ENCODE results near the gene SLC25A29. TPM values are rescaled to one million over a fixed set of nuclear protein-coding genes. Genes with fewer than 3 reads are reported as not detected.
"Not testable (repeated sequence)": the region's sequence is repeated elsewhere in the genome, so short reads cannot be mapped to it uniquely, and the experiment has no call there.

The SLC25A29 gene
- total RNA-seq, 1 donor from 2014 or later = 27.7 TPM

DNA sequence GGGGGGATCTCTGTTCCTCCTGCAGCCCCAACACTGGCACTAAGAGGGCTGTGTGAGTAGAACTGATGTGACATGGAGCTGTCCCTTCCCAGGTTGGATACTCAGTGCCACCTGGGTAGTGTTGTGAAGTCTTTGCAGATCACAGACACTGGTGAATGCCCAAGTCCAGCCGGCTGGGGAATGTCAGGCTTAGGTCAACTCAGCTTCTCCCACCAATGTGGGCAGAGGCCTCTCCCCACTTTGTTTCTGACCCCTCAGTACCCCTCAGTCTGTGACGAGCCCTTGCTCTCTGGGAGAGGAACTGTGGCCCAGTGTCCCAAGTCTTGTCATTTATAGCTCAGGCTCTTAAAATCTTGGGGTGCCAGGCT, 11.3 kb downstream of the SLC25A29 start:
- intact Hi-C loops (cut with micrococcal nuclease) = no loop called here

DNA sequence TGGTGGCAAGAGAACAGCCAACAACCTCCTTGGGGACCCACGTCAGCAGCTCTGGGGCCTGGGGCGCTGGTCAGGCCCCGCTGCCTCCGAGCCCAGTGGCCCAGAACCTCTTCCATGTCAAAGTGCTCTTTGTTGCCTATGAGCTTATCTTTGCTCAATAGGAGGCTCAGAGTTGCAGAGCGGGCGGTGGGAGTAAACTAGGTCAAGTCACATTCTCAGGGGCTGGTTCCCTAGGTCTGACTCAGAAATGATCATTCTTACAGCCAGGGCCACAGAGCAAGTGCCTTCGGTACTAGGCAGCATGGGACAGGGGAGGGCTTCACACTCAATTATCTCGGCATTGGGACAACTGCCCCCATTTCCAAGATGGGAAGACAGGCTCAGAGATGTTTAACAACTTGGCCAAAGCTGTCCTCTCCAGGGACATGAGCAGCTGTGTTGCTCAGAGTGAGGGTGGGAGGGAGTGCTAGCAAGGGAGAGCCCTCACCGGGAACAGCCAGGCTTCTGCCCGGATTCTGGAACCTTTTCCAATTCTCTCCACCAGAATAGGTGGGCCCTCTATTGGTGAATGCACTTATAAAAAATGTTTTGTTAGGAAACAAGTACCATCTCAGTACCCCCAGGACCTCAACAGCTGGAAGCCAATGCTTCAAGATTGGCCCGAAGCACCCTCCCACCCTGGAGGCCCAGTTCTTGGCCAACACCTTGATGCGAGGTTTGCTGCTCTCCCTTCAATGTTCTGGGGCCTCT, 11.9 kb downstream of the SLC25A29 start:
- intact Hi-C loops (cut with micrococcal nuclease) = no loop called here

DNA sequence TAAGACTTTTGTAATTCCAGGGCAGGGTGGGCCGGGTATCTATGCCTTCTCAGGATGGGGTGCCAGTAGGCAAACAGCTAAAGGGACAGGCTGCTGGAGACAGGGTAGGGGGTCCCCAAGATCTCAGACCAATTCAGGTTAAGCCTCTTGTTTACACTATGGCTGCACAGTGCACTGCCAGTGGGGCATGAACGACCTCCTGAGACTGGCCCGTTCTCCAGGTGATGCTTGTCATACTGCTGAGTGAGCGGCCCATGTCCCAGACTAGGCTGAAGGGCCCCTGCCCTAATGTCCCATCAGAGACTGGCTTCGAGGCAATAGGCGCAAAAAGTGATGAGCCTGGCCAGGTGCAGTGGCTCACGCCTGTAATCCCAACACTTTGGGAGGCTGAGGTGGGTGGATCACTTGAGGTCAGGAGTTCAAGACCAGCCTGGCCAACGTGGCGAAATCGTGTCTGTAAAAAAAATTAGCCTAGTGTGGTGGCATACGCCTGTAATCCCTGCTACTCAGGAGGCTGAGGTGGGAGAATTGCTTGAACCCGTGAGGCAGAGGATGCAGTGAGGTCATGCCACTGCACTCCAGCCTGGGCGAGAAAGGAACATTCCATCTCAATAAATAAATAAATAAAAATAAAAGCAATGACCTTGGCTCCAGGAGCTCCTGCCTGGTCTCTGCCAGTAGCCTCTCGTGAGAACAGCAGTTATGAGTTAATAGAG, 12.6 kb downstream of the SLC25A29 start:
- intact Hi-C loops (cut with micrococcal nuclease) = no loop called here

DNA sequence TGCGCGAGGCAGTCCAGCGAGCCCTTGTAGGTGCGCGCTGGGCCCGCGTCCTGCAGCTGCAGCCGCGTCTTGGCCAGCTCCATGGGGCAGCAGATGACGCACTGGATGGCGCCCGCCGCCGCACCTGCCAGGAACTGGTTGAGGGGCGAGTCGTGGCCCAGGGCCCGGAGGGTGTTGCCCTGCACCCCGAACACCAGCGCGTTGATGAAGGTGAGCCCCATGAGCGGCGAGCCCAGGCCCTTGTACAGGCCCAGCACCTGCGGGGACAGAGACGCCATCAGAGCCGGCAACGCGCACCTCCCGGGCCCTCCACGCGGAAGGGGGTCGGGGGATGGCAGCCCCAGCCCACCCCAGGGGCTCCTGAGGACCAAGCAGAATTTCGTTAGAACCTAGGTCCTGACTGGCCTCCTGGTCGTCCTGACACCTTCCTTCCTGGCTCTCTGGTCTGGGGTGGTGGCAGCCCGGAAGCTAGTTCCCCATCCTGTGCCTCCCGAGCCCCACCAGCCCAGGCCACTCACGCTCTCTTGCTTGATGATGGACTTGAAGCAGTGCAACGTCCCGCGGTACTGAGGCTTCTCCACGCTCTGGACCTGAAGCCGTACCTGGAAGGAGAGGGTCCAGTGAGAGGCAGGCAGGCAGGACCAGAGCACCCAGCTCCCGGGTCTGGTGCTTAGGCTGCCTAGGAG, 13.3 kb downstream of the SLC25A29 start:
- intact Hi-C loops (cut with micrococcal nuclease) = no loop called here

DNA sequence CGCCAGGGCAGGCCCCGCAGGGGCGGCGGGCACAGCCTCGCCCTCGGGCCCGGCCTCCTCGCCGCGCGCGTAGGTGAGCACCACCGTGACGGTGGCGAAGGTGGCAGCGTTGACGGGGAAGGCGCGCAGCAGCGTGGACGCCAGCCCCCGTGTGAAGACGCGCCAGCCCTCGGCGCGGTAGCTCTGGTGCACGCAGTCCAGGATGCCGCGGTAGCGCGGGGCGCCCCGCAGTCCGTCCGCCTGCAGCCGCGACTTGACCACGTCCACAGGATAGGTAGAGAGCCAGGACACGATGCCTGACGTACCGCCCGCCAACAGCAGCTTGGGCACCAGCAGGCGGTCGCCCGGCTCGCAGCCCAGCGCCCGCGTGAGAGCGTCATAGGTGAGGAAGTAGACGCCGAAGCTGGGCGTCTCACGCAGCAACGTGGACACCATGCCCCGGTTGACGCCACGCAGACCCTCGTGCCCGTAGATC, 13.9 kb downstream of the SLC25A29 start:
- intact Hi-C loops (cut with micrococcal nuclease) = no loop called here

DNA sequence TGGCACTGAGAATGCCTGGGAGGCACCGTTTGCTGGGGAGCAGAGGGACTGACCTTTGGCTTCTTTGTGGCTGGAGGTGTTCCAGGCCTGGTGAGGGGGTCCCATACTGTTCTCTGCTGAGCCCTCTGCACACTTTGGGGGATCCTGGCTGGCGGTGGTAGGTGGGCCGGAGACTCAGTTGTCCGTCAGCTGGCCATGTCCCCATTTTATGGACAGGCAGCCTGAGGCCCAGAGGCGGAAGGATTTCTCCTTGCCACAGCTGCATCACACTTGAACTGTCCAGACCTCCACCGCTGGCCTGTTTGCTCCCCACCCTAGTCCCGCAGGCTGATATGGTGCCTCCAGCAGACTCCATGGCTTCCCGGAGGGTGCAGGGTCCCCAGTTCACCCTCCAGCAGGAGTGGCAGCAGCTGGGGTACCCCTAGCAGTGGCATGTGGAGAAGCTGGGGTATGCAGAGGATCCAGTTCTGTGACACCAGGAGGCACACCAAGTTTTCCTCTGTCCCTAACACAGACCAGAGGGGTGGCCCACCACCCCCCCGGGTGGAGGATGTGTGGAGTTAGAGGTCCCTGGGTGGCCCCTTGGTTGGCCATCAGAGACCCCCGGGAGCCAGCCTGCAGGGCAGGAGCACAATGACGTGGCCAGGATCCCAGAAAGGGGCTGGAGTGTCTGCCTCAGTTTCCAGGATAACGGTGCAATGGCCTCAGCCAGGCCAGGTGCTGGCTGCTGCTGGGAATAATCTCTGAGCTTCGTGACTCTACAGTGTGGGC, 14.8 kb downstream of the SLC25A29 start:
- intact Hi-C loops (cut with micrococcal nuclease) = no loop called here

DNA sequence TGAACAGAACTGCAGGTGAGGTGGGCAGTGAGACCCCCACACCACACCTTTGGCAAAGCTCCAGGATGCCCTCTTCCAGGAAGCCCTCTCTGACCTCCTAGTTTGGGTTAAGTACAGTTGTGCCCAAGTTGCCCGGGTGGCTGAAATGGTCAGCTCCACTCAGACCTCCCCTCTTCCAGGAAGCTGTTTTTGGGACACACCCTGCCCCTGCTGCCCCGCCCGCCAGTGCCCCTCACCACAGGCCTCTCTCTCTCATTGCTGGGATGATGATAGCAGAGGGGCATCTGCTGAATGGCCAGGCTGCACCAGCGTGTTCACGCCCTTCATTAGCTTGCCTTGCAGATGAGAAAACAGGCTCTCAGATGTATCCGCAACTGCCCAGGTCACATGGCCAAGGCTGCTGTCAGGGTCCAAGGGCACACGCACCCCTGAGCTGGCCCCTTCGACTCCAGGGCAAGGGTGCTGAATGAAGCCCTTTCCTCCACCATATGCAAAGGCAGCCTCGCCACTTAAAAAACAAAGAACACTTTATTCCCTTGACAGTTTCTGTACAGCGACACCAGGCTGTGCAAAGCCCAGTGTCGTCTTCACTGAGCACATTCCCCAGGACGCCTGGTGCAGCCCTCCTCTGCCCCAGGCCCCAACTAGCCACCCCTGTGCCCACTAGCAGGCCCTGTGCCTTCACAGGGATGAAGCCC, 15.5 kb downstream of the SLC25A29 start:
- intact Hi-C loops (cut with micrococcal nuclease) = no loop called here

DNA sequence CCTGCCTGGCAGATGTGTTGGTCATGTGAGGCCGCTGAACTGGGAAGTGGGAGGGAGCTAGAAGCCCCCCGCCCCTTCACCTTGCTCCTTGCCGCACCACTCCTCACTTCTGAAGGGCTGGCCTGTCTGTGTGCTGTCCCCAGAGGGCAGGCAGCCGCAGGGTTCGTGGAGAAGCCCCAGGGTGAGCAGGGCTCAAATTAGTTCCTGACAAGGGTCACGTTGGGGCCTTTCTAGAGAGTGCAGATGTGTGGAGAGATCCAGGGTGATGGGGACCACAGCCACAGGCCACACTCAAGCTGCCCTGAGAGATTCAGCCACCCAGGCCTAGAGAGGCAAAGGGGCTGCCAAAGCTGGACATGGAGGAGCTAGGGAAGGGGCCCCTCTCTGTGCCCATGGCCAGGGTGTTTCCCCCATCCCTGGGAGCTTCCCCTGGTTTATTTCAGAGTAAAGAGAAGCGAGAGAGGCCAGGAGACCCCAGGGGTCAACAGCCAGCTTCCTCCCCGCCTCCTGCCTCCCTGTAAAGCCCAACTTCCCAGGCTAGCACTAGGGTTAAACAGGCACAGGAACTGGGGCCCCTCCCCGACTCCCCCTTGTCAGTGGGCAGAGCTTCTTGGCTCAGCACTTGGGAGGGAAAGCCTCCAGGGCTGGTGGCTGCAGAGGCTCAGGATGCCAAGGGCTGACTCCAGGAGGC, 16.2 kb downstream of the SLC25A29 start:
- intact Hi-C loops (cut with micrococcal nuclease) = no loop called here

DNA sequence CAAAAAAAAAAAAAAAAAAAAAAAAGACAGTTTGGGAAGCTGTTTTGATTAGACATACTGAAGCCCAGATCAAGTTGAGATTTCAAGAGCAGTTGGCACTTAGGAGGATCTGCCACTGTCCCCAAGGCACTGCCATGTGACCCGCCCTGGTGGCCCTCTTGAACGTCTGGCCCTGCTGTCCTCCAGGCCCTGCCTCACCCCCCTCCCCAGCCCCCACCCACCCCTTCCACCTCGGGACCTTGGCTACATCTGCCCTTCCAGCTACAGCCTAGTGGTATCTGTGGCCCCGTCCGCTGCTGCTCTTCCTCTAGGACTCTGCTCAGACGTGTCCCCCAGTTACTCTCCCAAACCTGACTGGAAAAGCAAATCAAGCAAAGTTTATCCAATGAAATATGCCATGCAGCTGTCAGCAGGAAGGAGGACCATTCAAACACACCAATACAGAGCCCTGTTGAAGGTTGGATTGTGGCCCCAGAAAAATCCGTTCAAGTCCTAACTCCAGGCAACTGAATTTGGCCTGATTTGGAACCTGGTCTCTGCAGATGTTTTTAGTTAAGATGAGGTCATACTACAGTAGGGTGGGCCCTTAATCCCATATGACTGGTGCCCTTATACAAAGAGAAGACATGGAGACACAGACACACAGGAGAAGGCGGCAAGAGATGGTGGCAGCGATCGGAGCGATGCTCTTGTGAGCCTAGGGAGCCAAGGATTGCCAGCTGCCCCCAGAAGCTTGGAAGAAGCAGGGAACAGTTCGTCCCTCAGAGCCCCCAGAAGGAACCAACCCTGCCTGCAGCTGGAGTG, 17.7 kb downstream of the SLC25A29 start:
- intact Hi-C loops (cut with micrococcal nuclease) = no loop called here

DNA sequence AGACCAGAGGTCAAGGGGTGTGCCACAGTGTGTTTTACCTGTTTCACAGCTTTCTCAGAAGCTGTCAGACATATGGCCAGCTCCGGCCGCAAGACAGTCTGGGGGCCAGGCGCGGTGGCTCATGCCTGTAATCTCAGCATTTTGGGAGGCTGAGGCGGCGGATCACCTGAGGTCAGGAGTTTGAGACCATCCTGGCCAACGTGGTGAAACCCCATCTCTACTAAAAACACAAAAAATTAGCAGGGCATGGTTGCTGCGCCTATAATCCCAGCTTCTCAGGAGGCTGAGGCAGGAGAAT, 18.3 kb downstream of the SLC25A29 start:
- intact Hi-C loops (cut with micrococcal nuclease) = not testable (repeated sequence)

DNA sequence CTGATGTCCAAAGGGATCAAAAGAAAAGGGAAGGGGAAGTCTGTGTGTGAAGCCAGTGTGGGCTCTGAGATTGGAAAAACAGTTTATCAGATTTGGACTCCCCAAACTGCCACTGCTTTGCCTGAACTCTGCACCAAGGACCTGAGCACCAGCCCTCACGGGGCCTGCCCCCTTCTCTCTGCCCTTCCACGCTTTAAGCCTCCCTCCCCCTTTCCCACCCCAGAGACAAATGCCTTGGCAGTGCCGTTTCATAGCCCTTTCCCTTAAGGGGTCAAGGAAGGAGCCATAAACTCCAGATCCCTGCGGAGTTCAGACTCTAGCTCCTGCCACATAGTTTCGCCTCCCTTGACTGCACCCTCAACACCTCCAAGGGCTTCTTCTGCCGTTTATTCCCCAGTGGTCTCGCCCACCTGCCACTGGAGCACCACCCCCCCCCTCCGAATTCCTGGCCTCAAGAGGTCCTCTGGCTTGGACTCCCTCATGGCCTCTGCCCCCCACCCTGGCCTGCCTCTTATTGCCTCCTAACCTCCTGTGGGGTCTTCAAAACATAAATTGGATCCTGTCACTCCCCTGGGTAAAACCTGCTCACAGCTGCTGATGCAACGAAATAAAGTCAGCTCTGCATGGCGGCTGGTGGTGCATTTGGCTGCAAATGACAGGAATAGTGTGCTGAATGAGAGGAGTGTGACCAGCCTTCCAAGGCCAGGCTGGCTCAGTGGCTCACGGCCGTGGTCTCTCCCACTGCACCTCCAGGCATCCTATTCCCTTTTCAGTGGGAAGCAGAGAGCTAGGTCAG, 18.8 kb downstream of the SLC25A29 start:
- intact Hi-C loops (cut with micrococcal nuclease) = no loop called here

DNA sequence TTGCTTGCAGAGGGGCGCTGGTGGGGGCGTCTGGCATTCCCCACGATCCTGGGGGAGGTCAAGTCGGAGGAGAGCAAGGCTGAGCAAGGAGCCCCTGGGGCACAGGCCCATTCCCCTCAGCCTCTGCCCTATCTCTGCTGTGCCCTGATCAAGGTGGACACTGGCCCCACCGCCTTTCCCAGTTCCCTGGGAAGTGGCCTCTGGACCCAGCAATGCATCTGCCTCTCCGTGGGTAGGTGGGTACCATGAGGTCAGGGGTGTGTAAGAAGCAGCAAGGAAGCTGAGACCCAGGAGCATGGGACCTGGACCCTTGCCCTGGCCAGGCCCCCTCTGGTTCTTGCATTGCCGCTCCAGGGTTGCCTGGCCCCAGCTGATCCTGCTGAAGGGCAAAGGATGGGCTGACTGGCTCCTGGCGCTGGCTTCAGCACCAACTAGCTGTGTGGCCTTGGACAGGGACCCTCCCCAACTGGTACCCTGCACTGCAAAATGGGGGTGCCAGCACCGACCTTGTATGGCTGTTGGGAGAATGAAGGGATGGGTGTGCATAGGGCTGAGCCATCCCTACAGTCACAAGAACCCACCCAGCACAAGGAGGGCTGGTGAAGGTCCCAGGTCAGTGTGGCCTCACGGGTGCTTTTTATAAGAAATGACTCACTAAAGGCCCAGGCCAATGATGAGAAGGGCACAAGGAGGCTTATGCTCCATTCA, 19.6 kb downstream of the SLC25A29 start:
- intact Hi-C loops (cut with micrococcal nuclease) = no loop called here

DNA sequence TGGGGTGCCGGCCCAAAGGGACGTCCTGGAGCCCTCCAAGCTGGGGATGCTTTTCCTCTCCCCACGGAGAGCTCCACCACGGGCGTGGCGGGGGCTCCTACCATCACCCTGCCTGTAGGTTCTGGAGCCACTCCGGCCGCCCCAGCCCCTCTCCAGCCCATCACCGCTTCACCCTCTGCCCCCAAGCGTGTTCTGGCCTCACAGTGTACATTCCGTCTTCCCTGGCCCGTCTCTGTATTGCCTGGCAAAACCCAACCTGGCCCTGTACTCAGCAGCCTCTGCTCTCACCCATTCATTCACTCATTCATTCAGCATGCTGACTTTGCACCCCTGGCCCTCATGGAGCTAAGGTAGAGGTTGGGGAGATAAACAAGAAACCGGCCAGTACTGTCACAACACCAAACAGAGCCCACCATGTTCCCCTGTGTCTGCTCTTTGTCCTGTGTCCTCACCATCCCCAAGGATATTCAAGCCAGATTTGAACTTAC, 20.3 kb downstream of the SLC25A29 start:
- intact Hi-C loops (cut with micrococcal nuclease) = loop anchor here (1.0 kb wide), 2 partner anchors 46 to 90 kb away; partner anchors contain the start of gene WDR25

DNA sequence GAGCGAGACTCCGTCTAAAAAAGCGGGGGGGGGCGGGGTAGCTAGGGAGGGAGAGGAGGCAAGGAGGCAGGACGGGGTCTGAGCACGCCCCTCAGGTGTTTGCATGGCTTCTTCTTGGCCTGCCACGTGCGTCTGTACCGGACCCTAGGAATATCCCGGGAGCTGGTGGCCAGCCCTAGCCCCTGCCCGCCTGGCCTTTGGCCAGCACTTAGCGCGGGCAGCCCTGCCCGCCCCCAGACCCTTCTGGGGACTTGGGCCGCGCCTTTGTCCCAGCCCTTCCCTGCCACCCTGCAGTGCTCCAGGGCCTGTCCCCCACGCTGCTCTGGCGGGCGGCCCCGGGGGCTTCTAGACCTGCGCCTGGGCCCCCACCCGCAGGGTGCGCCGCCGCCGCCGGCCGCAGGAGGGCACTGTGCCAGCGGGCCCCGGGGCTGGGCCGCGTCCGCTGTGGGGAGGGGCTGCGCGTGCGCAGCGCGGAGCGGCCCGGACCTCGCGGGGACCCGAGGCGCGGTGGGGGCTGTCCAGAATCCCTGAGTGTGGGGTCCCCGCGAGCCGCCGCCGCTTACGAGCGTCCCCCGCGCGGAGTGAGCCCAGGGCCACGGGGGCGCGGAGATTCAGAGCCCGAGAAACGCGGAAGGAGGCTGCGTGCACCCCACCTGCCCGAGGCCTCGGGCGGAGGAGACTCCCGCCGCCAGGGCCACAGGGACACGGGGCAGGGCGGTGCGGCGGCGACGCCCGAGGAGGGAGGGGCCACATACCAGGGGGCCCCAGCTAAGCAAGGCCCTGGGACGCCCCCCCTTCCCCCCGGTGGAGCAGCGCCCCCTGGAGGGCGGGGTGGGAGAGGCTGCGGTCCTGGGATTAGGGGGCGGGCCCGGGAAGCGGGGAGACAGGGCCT, 21.0 kb downstream of the SLC25A29 start:
- intact Hi-C loops (cut with micrococcal nuclease) = loop anchor here (1.0 kb wide), 2 partner anchors 45 to 91 kb away; partner anchors contain the start of gene WDR25

DNA sequence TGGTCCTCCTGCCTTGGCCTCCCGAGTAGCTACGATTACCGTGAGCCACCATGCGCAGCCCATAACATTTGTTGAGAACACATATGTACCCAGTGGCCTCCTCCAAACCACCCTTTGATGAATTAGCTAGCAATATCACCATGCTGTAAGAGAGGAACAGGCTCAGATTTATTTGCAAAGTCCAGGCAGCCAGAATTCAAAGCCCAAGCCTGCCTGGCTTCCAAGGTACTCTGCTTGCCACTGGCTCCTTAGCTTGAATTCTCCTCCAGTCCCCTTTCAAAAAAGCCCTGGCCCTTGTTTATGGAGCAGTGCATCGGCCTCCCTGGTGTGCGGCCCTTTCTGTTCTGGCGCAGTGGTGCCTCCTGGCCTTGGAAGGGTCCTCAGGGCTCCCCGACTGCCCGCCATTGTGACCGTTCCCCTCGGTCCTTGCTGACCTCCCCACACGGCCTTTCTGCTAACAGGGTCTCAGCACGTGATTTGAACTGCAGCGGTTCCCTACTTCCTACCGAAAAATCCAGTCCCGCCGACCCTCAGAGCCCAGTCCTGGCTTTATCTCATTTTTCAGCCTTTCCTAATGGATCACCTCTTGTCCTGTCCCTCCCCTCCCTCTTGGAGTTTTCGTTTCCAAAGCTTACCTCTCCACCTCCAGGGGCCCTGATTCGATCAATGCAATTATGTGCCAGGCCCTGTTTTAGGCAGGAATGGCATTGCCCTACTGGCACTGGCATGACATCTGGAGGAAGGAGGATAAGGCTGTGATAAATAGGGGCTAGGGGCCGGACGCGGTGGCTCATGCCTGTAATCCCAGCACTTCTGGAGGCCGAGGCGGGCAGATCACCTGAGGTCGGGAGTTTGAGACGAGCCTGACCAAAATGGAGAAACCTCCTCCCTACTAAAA, 22.0 kb downstream of the SLC25A29 start:
- intact Hi-C loops (cut with micrococcal nuclease) = no loop called here

DNA sequence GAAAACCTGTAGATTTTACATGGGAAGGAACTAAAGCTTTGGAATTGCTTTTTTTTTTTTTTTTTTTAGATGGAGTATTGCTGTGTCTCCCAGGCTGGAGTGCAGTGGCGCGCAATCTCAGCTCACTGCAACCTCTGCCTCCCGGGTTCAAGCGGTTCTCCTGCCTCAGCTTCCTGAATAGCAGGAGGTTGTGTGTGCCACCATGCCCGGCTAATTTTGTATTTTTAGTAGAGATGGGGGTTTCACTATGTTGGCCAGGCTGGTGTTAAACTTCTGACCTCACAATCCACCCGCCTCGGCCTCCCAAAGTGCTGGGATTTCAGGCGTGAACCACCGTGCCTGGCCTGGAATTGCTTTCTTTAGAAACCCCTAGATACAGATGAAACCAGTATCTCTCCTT, 22.8 kb downstream of the SLC25A29 start:
- intact Hi-C loops (cut with micrococcal nuclease) = not testable (repeated sequence)

Measured in T-helper 2 cell treated with Interferon-gamma antibody and Interleukin-4, amounts not matched to agents 100 ng/mL and 5 ng/mL, for 36 hours (primary cell).